GM23338 (cell line): Measurements from ENCODE around the gene SYNDIG1.

Experiments
- CREB1 ChIP-seq: fragments of 250-450 bp; sonication (Bioruptor Pico); IDR thresholded peaks from 2 replicates; pipeline ENCODE4 v1.5.0; 2020; ENCODE audit warnings: low read depth, mild to moderate bottlenecking, moderate library complexity
- EZH2 ChIP-seq: fragments of 200-600 bp; sonication (generic); IDR thresholded peaks from one replicate; pipeline ENCODE4 v1.8.0; 2017; ENCODE audit warnings: antibody characterized with exemption, mild to moderate bottlenecking, low read depth; ENCODE audit not compliant: unreplicated experiment
- EZH2phosphoT487 ChIP-seq: fragments of 200-600 bp; sonication (generic); IDR thresholded peaks from one replicate; pipeline ENCODE4 v1.8.1; 2018; ENCODE audit warnings: antibody characterized with exemption; ENCODE audit not compliant: unreplicated experiment
- JUNB ChIP-seq: IDR thresholded peaks from one replicate; pipeline ENCODE4 v1.6.1; 2016; ENCODE audit warnings: antibody characterized with exemption; ENCODE audit not compliant: unreplicated experiment
- NANOG ChIP-seq: IDR thresholded peaks from 2 replicates; pipeline ENCODE4 v1.6.1; 2016; ENCODE audit warnings: antibody characterized with exemption, borderline replicate concordance
- POLR2AphosphoS5 ChIP-seq: IDR thresholded peaks from 2 replicates; pipeline ENCODE4 v1.6.1; 2016; ENCODE audit warnings: antibody characterized with exemption, low read depth
- STAT1 ChIP-seq: IDR thresholded peaks from one replicate; pipeline ENCODE4 v1.6.1; 2016; ENCODE audit warnings: antibody characterized with exemption; ENCODE audit not compliant: unreplicated experiment
- ZNF114 ChIP-seq: fragments of 250-450 bp; sonication (Bioruptor Pico); IDR thresholded peaks from 2 replicates; pipeline ENCODE4 v1.5.0; 2020; ENCODE audit warnings: mild to moderate bottlenecking, moderate library complexity
- ZNF331 ChIP-seq: fragments of 250-450 bp; sonication (Bioruptor Pico); IDR thresholded peaks from 2 replicates; pipeline ENCODE4 v1.5.0; 2020; ENCODE audit warnings: low read depth, mild to moderate bottlenecking, moderate library complexity
- TF ChIP-seq, protein P1 (sequence below), 2 experiments: fragments of 200-600 bp in 1 of 2; sonication (generic) in 1 of 2; conservative IDR thresholded peaks; 2 replicates each; pipeline versions ENCODE4 v1.5.1 to v1.6.1; 2016 to 2017; ENCODE audit warnings: antibody characterized with exemption in 2 of 2, low read depth in 2 of 2, mild to moderate bottlenecking in 2 of 2, moderate library complexity in 1 of 2
- TF ChIP-seq, protein P2 (sequence below): IDR thresholded peaks from one replicate; pipeline ENCODE4 v1.6.1; 2018; ENCODE audit warnings: antibody characterized with exemption; ENCODE audit not compliant: unreplicated experiment
- TF ChIP-seq, protein P3 (sequence below): fragments of 250-450 bp; sonication (Bioruptor Pico); IDR thresholded peaks from 2 replicates; pipeline ENCODE4 v1.5.0; 2020; ENCODE audit warnings: mild to moderate bottlenecking, moderate library complexity
- TF ChIP-seq, protein P4 (sequence below): IDR thresholded peaks from 2 replicates; pipeline ENCODE4 v1.6.1; 2016; ENCODE audit warnings: antibody characterized with exemption

DNA sequence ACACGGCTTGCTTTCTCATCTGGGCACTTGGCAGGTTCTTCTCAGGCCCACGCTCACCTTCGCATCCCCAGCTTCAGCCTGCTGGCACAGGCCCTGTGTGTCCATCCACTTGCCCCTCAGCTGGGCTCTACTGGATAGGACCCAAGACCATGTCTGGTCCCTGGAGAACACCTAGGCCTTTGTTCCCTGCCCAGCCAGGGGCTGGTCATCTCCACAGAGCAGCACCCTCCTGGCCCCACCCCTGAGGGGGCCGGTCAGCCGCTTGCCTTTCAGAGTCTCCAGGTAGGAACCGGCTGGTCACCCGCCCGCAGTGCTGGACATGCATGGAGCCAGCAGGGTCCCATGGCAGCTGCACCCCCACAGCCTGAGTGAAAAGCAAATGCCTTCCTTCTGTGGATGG, 191.2 kb downstream of the SYNDIG1 start:
- TF ChIP-seq, protein P1, sequence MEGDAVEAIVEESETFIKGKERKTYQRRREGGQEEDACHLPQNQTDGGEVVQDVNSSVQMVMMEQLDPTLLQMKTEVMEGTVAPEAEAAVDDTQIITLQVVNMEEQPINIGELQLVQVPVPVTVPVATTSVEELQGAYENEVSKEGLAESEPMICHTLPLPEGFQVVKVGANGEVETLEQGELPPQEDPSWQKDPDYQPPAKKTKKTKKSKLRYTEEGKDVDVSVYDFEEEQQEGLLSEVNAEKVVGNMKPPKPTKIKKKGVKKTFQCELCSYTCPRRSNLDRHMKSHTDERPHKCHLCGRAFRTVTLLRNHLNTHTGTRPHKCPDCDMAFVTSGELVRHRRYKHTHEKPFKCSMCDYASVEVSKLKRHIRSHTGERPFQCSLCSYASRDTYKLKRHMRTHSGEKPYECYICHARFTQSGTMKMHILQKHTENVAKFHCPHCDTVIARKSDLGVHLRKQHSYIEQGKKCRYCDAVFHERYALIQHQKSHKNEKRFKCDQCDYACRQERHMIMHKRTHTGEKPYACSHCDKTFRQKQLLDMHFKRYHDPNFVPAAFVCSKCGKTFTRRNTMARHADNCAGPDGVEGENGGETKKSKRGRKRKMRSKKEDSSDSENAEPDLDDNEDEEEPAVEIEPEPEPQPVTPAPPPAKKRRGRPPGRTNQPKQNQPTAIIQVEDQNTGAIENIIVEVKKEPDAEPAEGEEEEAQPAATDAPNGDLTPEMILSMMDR (conservative IDR thresholded peaks at IDR 0.05; ENCODE audit: low read depth in 2 of 2): no peak
- TF ChIP-seq EZH2 (no peak), EZH2phosphoT487 (no peak), POLR2AphosphoS5 (no peak), ZNF331 (CRISPR knock-in tag) (no peak), CREB1 (CRISPR knock-in tag) (no peak), JUNB (no peak), ZNF114 (no peak), STAT1 (no peak), NANOG (no peak)
- TF ChIP-seq, protein P2, sequence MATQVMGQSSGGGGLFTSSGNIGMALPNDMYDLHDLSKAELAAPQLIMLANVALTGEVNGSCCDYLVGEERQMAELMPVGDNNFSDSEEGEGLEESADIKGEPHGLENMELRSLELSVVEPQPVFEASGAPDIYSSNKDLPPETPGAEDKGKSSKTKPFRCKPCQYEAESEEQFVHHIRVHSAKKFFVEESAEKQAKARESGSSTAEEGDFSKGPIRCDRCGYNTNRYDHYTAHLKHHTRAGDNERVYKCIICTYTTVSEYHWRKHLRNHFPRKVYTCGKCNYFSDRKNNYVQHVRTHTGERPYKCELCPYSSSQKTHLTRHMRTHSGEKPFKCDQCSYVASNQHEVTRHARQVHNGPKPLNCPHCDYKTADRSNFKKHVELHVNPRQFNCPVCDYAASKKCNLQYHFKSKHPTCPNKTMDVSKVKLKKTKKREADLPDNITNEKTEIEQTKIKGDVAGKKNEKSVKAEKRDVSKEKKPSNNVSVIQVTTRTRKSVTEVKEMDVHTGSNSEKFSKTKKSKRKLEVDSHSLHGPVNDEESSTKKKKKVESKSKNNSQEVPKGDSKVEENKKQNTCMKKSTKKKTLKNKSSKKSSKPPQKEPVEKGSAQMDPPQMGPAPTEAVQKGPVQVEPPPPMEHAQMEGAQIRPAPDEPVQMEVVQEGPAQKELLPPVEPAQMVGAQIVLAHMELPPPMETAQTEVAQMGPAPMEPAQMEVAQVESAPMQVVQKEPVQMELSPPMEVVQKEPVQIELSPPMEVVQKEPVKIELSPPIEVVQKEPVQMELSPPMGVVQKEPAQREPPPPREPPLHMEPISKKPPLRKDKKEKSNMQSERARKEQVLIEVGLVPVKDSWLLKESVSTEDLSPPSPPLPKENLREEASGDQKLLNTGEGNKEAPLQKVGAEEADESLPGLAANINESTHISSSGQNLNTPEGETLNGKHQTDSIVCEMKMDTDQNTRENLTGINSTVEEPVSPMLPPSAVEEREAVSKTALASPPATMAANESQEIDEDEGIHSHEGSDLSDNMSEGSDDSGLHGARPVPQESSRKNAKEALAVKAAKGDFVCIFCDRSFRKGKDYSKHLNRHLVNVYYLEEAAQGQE: no peak
- TF ChIP-seq, protein P3, sequence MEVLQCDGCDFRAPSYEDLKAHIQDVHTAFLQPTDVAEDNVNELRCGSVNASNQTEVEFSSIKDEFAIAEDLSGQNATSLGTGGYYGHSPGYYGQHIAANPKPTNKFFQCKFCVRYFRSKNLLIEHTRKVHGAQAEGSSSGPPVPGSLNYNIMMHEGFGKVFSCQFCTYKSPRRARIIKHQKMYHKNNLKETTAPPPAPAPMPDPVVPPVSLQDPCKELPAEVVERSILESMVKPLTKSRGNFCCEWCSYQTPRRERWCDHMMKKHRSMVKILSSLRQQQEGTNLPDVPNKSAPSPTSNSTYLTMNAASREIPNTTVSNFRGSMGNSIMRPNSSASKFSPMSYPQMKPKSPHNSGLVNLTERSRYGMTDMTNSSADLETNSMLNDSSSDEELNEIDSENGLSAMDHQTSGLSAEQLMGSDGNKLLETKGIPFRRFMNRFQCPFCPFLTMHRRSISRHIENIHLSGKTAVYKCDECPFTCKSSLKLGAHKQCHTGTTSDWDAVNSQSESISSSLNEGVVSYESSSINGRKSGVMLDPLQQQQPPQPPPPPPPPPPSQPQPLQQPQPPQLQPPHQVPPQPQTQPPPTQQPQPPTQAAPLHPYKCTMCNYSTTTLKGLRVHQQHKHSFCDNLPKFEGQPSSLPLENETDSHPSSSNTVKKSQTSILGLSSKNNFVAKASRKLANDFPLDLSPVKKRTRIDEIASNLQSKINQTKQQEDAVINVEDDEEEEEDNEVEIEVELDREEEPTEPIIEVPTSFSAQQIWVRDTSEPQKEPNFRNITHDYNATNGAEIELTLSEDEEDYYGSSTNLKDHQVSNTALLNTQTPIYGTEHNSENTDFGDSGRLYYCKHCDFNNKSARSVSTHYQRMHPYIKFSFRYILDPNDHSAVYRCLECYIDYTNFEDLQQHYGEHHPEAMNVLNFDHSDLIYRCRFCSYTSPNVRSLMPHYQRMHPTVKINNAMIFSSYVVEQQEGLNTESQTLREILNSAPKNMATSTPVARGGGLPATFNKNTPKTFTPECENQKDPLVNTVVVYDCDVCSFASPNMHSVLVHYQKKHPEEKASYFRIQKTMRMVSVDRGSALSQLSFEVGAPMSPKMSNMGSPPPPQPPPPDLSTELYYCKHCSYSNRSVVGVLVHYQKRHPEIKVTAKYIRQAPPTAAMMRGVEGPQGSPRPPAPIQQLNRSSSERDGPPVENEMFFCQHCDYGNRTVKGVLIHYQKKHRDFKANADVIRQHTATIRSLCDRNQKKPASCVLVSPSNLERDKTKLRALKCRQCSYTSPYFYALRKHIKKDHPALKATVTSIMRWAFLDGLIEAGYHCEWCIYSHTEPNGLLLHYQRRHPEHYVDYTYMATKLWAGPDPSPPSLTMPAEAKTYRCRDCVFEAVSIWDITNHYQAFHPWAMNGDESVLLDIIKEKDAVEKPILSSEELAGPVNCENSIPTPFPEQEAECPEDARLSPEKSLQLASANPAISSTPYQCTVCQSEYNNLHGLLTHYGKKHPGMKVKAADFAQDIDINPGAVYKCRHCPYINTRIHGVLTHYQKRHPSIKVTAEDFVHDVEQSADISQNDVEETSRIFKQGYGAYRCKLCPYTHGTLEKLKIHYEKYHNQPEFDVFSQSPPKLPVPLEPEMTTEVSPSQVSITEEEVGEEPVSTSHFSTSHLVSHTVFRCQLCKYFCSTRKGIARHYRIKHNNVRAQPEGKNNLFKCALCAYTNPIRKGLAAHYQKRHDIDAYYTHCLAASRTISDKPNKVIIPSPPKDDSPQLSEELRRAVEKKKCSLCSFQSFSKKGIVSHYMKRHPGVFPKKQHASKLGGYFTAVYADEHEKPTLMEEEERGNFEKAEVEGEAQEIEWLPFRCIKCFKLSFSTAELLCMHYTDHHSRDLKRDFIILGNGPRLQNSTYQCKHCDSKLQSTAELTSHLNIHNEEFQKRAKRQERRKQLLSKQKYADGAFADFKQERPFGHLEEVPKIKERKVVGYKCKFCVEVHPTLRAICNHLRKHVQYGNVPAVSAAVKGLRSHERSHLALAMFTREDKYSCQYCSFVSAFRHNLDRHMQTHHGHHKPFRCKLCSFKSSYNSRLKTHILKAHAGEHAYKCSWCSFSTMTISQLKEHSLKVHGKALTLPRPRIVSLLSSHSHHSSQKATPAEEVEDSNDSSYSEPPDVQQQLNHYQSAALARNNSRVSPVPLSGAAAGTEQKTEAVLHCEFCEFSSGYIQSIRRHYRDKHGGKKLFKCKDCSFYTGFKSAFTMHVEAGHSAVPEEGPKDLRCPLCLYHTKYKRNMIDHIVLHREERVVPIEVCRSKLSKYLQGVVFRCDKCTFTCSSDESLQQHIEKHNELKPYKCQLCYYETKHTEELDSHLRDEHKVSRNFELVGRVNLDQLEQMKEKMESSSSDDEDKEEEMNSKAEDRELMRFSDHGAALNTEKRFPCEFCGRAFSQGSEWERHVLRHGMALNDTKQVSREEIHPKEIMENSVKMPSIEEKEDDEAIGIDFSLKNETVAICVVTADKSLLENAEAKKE (CRISPR knock-in tag): no peak
- TF ChIP-seq, protein P4, sequence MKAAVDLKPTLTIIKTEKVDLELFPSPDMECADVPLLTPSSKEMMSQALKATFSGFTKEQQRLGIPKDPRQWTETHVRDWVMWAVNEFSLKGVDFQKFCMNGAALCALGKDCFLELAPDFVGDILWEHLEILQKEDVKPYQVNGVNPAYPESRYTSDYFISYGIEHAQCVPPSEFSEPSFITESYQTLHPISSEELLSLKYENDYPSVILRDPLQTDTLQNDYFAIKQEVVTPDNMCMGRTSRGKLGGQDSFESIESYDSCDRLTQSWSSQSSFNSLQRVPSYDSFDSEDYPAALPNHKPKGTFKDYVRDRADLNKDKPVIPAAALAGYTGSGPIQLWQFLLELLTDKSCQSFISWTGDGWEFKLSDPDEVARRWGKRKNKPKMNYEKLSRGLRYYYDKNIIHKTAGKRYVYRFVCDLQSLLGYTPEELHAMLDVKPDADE: no peak
